Activated CD8-positive, alpha-beta memory T cell treated with anti-CD3 and anti-CD28 coated beads for 1 hour (primary cell): Measurements from ENCODE around the gene LILRA6.
"Not testable (repeated sequence)": the region's sequence is repeated elsewhere in the genome, so short reads cannot be mapped to it uniquely, and the experiment has no call there.

Experiments used
- DNase-seq, 2 donors: peaks; one replicate each; pipeline ENCODE4 v3.0.0-alpha.2; 2020; ENCODE audit warnings: low read depth in 1 of 2; ENCODE audit errors: extremely low read depth in 1 of 2

LILRA6 gene

DNA sequence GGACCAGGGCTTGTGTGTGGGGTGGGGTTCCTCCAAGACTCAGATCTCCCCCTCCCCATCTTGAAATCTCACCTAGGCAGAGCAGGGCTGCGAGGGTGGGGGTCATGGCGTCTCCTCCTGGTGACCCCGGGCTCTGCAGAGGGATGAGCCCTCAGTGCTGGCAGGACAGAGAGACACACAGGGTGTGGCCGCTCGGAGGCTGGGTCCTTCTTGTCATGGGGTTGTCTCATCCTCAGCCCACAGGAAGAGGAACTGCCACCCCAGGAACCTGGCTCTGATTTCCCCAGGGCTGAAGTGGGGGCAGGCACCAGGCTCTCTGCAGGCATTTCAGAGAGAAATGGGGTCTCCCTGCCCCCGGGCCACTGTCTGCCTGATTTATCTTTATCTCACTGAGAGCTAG, at the start of gene LILRA6:
Gene LILRA6, minus strand, starts transcription at position 145 of the 400 bp plus-strand sequence.
- DNase-seq = not testable (repeated sequence)

DNA sequence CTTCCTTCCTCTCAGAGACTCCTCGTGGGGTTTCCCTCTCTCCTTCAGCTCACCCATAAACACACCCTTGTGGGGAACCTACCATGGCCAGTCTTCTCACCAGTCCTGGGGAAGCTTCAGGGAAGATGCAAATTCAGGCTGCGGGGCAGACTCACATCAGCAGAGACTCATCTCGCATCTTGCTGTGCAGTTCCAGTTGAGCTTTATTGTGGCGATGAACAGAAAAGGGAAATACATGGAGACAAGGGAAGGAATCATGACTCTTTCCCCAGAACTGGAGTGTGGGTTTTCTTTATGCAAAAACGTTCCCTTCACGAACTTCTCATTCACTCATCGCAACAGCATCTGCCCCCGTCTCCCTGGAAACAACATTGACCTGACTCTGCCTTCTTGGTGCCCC, 46.6 kb upstream of the LILRA6 start:
- DNase-seq = not testable (repeated sequence)

DNA sequence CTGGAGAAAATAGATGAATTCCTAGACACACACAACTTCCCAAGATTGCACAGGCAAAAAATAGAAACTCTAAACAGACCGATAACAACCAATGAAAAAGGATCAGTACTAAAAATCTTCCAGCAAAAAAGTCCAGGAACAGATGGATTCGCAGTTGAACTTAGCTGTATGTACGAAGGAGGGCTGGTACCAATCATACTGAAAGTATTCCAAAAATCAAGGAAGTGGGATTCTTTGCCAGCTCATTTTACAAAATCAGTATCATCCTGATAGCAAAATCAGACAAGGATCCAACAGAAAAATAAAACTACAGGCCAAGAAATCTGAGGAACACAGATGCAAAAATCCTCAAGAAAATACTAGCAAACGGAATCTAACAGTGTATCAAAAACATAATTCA, 44.9 kb upstream of the LILRA6 start:
- no peak for DNase-seq

DNA sequence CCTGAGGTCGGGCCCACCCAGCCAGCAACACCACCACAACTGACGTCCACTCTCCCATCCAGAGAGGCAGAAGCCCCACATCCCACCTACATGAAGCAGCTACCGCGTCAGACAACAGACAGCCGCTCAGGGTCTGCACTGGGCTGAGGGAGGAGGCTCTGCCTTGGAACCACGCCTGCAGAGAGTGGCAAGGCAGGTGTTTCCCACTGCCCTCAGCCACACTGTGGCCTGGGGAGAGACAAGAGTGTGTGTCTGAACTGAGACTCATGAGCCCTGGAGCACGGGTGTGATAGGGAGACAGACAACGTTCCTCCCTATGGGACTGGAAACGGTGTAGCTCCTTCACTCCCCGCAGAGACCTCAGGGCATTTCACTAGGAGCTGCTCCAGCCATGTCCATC, 43.7 kb upstream of the LILRA6 start:
- DNase-seq = not testable (repeated sequence)

DNA sequence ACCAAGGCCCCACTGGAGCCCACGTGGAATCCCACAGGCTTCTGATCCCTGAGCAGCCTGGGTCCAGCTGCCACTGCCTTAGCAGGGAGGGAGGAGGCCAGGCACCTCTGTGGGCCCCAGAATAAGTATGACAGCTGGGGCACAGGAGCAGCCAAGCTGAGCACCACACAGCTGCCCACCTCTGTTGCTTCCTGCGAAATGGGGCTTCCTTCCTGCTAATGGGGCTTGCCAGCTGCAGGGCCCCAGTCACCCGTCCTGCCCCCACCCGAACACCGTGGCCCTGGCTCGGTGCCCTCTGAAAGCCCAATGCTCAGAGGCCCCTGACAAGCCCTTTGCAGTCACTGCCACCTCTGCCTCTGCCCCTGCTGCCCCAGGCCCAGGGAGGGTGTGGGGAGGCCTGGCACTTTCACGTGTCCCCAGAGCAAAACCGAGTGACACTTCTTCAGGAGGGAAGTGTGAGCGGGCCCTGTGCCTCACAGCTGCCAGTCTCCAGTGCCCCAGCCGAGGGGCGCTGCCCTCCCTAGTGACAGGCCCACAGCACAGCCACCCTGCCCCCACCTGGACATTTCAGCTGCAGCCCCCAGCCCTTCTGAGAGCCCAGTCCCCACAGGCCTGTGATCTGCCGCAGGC, 43.0 kb upstream of the LILRA6 start:
- not testable (repeated sequence) for DNase-seq

DNA sequence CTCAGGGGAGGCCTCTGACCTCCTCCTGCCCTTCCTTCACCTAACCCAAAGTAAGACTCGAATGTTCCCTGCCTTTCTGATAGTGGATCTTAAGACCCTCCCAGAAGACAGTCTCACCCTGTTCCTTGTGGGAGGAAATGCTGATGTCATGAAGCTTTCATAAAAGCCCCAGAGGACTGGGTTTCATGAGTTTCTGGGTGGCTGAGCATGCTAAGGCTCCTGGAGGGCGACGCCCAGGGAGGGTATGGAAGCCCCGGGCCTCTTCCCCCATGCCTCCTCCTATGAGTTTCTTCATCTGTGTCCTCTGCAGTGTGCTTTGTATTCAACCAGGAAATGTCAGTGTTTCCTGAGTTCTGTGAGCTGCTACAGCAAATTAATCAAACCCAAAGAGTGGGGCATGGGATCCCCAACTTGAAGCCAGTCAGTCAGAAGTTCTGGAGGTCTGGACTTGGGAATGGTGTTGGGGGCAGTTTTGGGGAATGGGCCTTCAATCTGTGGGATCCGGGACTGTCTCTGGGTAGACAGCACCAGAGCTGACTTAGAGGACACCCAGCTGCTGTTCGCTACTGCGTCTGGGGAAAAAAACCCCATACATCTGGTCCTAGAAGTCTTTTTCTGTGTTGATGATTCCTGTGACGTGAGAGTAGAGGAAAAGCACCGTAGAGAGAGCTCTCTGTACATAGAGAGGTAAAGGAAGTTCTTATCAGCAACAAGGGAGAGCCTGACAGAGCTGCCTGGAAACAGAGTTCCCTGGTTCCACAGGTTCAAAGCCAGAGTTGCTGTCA, 40.3 kb upstream of the LILRA6 start:
- DNase-seq = no peak

DNA sequence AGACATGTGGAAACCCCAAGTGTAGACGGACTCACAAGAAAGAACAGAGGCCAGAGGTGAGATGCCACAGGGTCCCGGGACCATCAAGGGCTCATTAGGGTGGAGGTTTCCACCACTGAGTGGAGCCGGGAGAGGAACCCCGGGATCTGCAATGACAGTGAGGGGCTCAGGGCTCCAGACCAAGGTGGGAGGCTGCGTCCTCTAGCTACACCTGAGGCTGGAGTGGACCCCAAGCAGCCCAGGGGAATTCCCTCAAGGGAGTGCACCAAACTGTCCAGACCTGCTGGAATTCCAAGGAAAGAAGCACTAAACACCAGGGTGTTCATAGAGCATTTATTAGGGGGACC, 39.1 kb upstream of the LILRA6 start:
- not testable (repeated sequence) for DNase-seq

DNA sequence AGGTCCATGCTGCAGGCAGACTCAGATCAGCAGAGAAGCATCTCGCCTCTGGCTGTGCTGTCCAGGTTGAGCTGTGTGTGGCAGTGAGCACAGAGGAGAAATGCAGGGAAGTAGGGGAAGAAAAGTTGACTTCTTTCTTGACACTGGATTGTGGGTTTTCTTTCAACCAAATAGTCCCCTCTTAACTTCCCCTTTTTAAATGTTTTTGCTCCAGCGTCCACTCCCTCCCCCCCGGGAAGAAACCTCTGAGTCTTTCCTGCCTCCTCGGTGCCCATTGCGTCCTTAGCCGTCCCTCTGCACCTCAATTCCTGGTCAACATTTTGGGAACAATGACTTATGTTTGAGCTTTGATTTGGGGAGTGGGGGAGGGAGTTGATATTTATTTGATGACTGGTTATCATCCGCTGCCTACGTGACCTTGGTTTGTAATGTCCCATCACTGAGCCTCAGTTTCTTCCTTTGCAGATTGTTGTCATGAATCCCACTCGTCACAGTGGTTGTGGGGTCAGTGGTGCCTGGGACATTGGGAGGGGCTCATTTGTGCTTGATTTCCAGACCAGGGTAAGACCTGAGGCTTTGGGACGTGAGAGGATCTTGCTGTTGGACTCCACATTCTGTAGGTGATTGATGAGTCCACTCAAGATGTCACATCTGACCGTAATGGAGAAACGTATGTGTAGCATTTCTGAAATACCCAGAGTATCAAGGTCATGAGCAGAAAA, 38.6 kb upstream of the LILRA6 start, which contains the start of gene LILRB2:
Gene LILRB2, minus strand, starts transcription at position 104 of the 722 bp plus-strand sequence. CDS start 614 bp downstream, outside the sequence.
- DNase-seq = no peak

DNA sequence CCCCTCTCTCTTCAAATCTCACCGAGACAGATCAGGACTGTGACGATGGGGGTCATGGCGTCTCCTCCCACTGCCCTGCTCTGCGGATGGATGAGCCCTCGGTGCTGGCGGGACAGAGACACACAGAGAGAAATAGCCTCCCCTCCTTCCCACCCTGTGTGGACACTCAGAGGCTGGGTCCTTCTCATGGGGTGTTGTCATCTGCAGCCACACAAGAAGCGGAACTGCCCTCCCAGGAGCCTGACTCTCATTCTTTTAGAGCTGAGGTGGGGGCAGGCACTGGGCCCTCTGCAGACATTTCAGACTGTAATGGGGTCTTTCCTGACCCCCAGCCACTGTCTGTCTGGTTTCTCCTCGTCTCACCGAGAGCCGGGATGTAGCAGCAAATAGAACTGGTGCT, 37.9 kb upstream of the LILRA6 start:
- not testable (repeated sequence) for DNase-seq

DNA sequence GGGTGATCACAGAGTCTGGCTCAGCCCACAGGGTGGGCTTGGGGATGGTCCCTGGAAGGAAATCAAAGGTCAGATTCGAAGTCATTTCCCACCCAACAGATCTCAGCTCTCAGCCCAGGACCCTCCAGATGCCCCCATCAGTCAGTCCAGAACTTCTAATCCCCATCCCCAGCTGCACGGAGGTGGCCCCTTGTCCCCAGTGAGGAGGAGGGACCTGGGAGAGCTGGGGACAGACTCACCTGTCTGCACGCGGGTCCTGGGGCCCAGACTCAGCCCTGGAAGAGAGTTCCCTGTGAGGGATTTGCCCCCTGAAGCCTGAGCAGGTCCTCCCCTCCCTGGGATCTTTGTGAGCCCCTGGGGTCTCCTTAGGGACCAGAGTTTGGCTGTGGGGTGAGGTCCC, 37.4 kb upstream of the LILRA6 start:
- DNase-seq = not testable (repeated sequence)

DNA sequence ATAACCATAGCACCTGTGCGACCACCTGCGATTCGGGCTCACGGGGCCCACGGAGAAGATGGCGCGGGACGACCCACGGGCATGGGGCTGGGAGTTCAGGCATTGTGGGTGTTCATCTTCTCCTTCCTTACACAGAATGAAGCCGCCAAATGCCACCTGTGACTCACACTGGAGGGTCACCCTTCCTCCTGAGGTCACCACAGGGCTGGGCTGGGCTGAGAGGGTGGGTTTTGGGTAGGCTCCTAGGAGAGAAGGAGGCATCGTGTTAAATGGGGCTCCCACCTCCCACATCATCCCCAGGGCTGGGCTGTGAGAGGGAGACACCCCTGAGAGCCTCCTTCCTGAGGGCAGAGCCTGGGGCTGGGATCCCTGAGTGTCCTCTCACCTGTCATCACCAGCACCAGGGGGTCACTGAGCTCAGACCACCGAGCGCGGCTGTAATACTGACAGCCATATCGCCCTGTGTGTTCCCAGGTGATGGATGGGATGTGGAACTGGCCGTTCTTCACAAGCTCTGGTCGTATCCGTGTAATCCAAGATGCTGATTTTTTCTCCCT, 36.9 kb upstream of the LILRA6 start:
- DNase-seq = no peak

DNA sequence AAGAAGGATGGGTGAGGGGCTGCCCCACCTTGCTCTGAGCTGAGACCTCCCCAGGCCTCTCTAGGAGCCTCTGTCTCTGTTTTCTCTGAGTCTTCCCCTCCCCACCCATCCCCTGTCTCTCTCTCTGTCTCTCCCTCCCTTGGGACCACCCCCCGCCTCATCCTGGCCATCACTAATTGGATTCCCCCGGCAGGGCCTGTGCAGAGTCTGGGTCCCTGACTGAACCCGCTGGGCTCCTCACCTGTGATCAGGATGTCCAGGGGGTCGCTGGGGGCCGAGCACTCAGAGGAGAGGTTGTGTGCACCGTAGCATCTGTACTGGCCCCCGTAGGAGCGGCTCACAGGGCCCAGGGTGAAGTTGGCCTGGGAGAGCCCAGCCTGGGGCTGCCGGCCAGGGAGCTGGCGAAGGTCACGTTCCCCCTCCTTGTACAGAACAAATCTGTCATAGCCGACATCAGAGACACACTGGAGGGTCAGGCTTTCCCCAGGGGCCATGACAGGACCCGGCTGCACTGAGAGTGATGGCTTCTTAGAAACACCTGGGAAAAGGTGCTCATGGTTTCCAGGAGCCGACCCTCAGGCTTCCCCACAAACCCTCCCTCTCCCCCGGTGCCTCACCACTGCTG, 36.1 kb upstream of the LILRA6 start:
- not testable (repeated sequence) for DNase-seq

DNA sequence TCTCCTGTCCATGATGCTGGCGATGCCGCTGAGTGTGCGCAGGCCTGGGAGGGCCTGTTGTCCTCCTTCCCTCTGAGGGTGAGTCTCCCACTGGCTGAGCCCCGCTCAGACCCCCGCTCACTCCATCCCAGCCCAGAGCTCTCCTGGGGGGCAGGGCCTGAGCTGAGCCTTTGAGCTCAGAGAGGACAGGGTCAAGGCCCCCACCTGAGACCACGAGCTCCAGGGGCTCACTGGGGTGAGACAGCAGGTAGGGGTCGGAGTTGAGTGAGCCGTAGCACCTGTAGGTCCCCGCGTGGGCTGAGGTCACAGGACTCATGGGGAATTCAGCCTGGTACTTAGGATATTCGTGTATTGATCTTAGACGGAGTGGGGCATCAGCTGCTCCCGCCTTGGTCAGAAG, 35.5 kb upstream of the LILRA6 start:
- not testable (repeated sequence) for DNase-seq

DNA sequence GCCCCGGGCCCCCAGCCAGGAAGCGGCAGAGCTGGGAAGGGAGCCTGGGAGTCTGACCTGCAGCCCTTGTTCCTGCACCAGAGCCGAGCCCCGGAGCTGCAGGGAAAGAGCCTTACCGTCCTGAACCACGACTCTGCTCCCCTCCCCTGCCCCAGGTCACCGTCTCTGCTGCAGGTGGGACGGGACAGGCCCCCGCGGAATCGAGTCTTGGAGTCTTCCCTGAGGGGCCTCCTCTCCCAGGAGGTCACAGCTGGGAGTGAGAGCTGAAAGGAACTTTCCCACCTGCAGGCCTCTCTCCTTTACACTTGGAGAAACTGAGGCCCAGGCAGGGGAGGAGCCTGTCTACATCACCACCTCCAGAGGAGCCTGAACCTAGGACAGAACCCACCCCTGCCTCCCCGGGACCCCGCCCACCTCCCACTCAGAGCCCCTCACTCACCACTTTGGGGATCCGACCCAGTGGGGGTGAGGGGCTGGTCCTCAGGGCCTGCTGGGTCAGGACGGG, 34.6 kb upstream of the LILRA6 start:
- not testable (repeated sequence) for DNase-seq

DNA sequence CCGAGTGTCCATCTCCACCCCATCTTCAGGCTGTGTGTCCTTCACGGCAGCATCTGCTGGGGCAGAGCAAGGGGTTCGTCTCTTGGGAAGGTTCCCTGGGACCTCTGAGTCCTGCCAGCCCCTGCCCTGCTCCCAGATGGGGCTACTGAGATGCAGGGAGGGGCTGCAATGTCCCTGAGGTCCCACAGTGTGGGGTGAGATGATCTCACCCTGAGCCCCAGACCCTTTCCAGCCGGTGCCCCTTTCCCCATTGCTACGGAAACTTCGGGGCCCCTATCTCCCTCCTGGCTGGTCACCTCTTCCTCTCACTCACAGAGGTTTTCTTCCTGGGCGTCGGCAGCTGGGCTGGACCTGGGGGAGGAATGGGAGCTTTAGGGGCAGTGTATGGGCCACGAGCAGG, 33.4 kb upstream of the LILRA6 start:
- no peak for DNase-seq

DNA sequence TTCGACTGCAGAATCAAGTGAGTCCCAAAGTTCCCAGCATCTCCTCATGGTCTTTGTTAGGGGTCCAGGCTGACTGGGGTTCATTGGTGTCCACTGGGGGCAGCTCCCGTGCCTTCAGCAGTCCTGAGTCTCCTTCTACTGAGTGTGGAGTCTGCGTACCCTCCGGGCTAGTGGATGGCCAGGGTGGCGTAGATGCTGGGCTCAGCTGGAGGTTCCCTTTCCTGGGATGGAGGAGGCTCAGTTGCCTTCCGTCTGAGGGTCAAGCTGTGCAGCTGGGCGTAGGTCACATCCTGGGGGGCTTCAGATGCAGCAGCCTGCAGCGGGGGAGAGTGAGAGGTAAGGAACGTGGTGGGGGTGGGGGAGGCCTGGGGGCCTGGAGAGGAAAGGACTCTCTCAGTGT, 31.9 kb upstream of the LILRA6 start:
- not testable (repeated sequence) for DNase-seq

DNA sequence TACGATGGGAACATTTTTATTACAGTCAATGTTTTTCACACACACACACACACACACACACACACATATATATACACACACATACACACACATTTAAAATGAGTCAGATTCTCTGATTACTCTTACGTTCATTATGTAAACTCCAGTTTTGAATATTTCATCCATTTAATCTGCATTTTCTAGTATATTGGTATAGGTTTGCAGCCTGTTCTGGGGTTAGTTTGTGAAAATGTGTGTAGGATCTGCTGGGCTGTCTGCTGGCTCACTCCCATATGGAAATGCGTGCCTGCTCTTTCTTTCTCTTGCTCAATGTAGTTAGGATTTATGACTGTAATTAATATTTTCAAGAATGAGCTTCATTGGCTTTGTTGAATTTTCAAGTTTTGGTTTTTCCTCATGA, 31.2 kb upstream of the LILRA6 start:
- DNase-seq = no peak

DNA sequence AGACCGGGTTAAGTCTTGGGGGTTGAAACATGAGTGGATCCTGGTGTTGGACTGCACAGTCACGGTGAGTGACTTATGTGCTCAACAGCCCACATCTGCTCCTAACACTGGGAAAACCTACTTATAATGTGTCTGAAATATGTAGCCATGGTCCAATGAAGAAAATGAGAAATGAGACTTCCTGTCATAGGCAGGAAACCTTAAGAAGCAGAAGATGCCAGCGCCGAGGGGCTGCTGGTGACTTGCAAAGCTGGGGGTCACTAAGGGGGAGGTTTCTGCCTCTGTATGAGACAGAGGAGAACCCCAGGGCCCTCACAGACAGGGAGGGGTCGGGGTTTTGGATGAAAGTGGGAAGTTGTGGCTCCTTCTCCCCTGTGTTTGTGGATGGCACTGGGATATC, 29.6 kb upstream of the LILRA6 start:
- DNase-seq = not testable (repeated sequence)

DNA sequence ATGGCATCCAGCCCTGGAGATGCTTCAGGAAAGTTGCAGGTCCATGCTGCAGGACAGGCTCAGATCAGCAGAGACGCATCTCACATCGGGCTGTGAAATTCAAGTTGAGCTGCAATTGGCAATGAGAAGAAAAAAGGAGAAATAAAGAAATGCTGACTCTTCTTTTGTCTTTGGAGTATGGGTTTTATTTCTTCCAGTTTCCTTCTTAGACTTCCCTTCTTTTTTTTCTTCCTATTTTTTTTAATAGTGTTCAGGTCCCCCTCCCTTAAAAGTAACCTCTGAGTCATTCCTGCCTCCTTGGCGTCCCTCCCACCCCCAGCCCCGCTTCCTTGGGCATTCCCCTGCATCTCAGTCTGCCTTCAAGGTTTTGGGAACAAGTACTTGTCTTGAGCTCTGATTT, 29.0 kb upstream of the LILRA6 start:
- not testable (repeated sequence) for DNase-seq

DNA sequence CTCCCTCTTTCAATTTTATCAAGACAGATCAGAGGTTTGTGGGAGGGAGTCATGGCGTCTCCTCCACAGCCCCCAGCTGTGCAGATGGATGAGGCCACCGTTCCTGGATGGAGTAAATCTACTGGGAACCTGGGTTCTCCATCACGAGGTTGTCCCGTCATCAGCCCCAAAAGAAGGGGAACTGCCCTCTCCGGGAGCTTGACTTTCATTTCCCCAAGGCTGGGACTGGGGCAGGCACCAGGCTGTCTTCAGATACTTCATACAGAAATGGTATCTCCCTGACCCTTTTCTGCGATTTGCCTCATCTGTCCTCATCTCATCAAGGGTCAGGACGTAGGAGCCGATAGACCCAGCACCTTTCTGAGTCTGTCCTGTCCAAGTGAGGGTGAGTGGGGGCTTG, 28.5 kb upstream of the LILRA6 start:
- no peak for DNase-seq

DNA sequence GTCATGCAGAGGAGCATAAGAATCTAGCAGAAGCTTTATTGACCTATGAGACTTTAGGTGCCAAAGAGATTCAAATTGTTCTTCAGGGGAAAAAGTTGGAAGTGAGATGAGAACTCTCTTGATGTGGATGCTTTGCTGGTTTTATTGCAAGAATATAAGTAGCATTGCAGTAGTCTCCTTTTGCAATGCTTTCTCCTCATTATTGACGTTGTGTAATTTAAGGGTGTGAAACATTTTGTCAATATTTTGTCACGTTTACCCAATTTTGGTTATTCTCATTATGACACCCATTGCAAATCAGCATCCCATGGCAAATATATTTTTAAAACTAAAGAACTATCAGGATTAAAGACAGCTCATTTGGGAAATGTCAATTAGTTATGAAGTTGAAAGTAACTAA, 26.3 kb upstream of the LILRA6 start:
- DNase-seq = no peak
